Prostate gland (tissue), 2 donors: Measurements from ENCODE around the gene HOXD11.

ENCODE experiments used
- POLR2A ChIP-seq: fragments of 450-650 bp; IDR thresholded peaks from one replicate; pipeline ENCODE4 v1.6.1; 2016; ENCODE audit warnings: antibody characterized with exemption, mild to moderate bottlenecking
- TF ChIP-seq, protein P1 (sequence below), 4 experiments: fragments of 200-600 bp in 2 of 4; fragments of 450-650 bp in 2 of 4; sonication (generic) in 2 of 4; IDR thresholded peaks; 1 replicate in 3 of 4; 2 replicates in 1 of 4; pipeline ENCODE4 v1.5.1; 2016 to 2019; ENCODE audit warnings: antibody characterized with exemption in 4 of 4, mild to moderate bottlenecking in 2 of 4, moderate library complexity in 2 of 4

GRCh38 chr2:176083796-176084261, 23.3 kb upstream of the HOXD11 start, which contains the start of gene EVX2:
- TF ChIP-seq, protein P1, sequence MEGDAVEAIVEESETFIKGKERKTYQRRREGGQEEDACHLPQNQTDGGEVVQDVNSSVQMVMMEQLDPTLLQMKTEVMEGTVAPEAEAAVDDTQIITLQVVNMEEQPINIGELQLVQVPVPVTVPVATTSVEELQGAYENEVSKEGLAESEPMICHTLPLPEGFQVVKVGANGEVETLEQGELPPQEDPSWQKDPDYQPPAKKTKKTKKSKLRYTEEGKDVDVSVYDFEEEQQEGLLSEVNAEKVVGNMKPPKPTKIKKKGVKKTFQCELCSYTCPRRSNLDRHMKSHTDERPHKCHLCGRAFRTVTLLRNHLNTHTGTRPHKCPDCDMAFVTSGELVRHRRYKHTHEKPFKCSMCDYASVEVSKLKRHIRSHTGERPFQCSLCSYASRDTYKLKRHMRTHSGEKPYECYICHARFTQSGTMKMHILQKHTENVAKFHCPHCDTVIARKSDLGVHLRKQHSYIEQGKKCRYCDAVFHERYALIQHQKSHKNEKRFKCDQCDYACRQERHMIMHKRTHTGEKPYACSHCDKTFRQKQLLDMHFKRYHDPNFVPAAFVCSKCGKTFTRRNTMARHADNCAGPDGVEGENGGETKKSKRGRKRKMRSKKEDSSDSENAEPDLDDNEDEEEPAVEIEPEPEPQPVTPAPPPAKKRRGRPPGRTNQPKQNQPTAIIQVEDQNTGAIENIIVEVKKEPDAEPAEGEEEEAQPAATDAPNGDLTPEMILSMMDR (IDR thresholded peaks at IDR 0.05): no peak
- TF ChIP-seq POLR2A: no peak
